ENCODE results near the gene LAMA2.
A peak's percentile ranks its signal among the peaks of the same experiment; 100 is the strongest.

Gene LAMA2

DNA sequence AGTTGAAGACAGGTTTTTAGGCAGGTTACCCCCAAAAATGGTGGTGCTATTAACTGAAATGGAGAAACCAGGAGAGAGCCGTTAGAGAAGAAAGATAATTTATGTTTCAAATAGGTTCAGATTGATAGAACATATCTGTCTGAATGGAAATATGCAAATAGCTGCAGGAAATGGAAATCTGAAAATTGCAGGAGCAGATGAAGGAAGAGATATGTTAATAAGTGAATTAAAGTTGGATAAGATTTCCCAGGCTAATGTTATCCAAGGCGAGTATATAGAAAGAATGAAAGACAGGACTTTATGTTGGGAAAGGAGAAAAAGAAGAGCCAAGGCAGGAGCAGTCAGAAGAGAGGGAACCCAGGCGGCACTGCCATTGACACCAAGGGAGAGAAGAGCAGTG, 461.4 kb downstream of the LAMA2 start:
- no peak for ATAC-seq
- DNase-seq, result no peak

DNA sequence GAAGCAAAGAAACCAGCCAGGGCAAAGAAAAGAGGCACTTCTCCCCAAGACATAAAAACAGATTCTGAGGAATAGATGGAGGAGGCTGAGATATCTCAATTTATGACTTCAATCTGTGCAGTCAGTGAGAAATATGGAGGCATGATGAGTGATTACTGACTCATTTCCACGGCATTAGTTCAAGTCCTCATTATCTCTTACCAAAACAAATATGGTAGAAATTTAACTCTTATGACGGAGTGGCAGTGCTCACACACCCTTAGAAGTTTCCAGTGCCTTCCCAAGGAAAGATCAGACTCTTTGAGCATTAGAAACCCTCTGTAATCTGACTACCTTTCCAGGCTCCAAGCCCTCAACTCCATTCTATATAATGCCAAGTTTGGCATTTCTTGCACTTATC, 463.0 kb downstream of the LAMA2 start:
- Mint-ChIP-seq H3K9me3 (no peaks in the 10 kb centered on the region), H3K4me1 (no peaks in the 10 kb centered on the region), H3K4me3 (no peak overlapping the region), H3K27ac (no peak overlapping the region), H3K27me3 (peaks cover 24% of the 10 kb centered on the region)
- ATAC-seq (no peak), DNase-seq (no peak)

More for the DNA sequence above, 461.4 kb downstream of the LAMA2 start:
- H3K4me1 Mint-ChIP-seq, result no peaks in the 10 kb centered on the region
- no peak overlapping the region for H3K27ac Mint-ChIP-seq
- H3K9me3 Mint-ChIP-seq, result no peaks in the 10 kb centered on the region
- H3K27me3 Mint-ChIP-seq, result peaks cover 35% of the 10 kb centered on the region
- H3K4me3 Mint-ChIP-seq, result no peak overlapping the region

DNA sequence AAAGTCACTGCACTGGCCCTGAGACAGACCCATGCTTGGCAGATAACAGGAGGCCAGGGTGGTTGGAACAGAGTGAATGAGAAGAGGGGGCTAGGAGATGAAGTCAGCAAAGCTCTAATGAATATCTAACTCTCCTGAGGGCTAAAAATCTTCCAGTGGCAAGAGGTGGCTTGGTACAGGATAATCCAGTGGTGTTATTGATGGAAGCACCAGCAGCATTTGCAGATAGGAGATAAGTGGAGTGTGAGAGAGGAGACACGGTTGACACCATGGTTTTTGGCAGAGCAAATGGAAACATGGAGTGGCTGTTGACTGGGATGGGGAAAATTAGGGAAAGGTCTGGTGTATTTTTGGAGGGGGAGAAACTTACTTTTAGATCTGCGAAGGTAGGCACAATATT, 464.0 kb downstream of the LAMA2 start:
- Mint-ChIP-seq H3K4me1 (no peaks in the 10 kb centered on the region), H3K4me3 (no peak overlapping the region), H3K27me3 (peaks cover 24% of the 10 kb centered on the region), H3K27ac (no peak overlapping the region), H3K9me3 (no peaks in the 10 kb centered on the region)
- ATAC-seq (no peak), DNase-seq (no peak)

DNA sequence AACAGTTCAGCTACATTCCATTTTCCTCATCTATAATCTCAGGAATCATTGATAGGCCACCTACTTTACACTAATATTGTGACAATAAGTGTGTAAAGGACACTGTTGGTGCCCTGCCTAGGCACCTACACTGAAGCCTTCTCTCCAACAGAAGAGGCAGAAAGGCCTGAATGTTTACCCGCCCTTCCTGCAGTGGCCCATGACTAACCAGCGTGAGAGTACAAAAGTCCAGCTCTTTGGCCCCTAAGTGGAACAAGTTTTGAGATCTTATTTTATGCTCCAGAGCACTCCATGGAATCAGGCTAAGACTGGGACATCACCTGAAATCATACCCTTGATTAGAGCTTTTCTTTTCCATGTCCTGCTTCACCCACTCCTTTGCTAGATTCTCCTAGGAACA, 467.3 kb downstream of the LAMA2 start:
- no peaks in the 10 kb centered on the region for H3K4me1 Mint-ChIP-seq
- H3K27me3 Mint-ChIP-seq, result peaks cover 24% of the 10 kb centered on the region

DNA sequence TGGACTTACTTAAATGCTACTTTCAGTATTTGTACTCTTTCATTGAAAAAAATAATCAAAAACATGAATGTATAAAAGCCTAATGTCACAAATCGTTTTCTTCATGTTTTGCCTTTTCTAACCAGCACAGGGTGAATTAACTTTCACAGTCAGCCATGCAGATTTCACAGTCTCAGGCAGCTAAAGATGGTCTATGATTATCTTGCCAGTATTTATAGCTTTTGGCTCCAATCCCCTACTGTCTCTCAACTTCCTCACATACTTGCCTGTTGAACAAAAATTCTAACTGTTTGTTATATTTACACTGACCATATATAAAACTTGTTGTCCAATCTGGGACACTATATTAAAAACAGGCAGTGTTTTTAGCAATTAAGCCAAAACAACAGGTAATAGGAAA, 468.9 kb downstream of the LAMA2 start:
- peaks cover 15% of the 10 kb centered on the region for H3K27me3 Mint-ChIP-seq

More for the DNA sequence above, 467.3 kb downstream of the LAMA2 start:
- H3K9me3 Mint-ChIP-seq, result no peaks in the 10 kb centered on the region
- no peak overlapping the region for H3K27ac Mint-ChIP-seq
- H3K4me3 Mint-ChIP-seq, result no peak overlapping the region
- DNase-seq, result no peak
- no peak for ATAC-seq

DNA sequence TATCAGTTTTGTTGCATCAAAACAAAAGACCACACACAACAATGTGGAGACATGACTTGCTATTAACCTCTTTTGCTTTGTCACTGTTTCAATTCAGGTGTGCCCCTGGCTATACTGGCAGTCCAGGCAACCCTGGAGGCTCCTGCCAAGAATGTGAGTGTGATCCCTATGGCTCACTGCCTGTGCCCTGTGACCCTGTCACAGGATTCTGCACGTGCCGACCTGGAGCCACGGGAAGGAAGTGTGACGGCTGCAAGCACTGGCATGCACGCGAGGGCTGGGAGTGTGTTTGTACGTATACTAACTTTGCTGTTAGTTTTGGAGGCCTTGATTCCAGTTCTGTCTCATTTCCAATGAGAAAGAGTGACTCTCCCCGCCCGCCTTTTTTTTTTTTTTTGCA, 470.1 kb downstream of the LAMA2 start:
- ATAC-seq (no peak), DNase-seq (no peak)
- H3K27me3 Mint-ChIP-seq, result peaks cover 8% of the 10 kb centered on the region

More for the DNA sequence above, 468.9 kb downstream of the LAMA2 start:
- Mint-ChIP-seq H3K9me3 (no peaks in the 10 kb centered on the region), H3K27ac (no peak overlapping the region), H3K4me1 (no peaks in the 10 kb centered on the region), H3K4me3 (no peak overlapping the region)
- DNase-seq, result no peak
- ATAC-seq, result no peak

DNA sequence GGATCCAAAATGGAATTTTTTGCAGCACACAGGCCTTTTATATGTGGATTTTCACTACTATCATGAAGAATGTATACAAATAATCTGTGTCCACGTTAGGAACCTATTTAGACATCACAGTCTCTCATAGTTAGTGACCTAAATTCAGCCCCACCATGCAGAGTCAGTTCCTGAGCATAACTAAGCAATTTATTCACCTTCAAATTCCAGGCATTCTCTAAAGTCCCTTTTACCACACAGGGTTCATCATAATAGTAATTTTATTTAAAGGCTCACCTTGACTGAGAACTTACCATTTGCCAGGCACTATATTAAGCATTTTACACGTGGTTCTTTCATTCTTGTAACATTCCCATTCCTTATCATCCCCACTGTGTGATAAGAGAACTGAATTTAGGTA, 473.2 kb downstream of the LAMA2 start:
- no peak for DNase-seq
- Mint-ChIP-seq H3K9me3 (no peaks in the 10 kb centered on the region), H3K27ac (no peak overlapping the region), H3K4me3 (no peak overlapping the region), H3K27me3 (peaks cover 8% of the 10 kb centered on the region), H3K4me1 (no peaks in the 10 kb centered on the region)
- no peak for ATAC-seq

More for the DNA sequence above, 470.1 kb downstream of the LAMA2 start:
- H3K27ac Mint-ChIP-seq, result no peak overlapping the region
- H3K4me3 Mint-ChIP-seq, result no peak overlapping the region
- H3K9me3 Mint-ChIP-seq, result no peaks in the 10 kb centered on the region
- H3K4me1 Mint-ChIP-seq, result no peaks in the 10 kb centered on the region

DNA sequence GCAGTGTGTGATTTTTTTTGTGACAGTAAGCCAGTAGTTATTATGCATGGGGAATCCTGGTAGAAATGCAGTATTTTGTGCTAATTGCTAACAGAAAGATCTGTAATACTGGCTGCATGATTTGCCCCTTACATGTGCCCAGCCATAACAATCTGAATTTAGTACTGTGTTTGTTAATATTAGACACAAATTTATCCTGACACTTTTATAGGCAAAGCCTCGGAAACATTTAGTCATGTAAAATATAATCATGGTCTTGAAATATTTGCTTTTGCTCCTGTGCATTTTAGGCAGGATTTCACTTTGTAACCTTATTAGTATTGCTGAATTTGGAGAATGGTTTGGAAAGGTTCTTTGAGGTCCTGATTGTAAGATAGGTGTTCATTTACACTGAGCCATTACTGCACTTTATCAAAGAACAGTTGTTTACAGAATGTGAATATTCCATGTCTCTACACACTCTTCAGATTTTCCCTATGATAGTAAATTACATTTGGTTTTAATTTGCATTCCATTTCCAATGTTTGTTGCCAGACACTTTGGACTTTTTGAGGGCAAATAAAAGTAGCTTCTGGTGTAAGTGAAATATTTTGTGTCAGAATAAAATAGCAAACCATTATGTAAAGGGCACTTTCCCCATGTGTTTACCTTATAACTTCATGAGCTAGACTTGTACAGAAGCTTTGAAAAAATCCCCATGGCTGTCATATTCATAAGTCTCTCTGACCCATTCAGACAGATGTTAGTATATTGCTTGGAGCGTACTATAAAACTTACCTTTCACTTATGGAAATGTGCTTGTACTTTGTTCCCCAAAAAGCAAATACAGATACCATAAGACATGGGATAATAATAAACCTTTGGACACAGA, 477.1 kb downstream of the LAMA2 start:
- no peak overlapping the region for H3K4me3 Mint-ChIP-seq
- H3K4me1 Mint-ChIP-seq, result no peaks in the 10 kb centered on the region
- no peaks in the 10 kb centered on the region for H3K9me3 Mint-ChIP-seq
- peaks cover 10% of the 10 kb centered on the region for H3K27me3 Mint-ChIP-seq
- ATAC-seq, result no peak
- H3K27ac Mint-ChIP-seq, result no peak overlapping the region
- DNase-seq, result no peak

DNA sequence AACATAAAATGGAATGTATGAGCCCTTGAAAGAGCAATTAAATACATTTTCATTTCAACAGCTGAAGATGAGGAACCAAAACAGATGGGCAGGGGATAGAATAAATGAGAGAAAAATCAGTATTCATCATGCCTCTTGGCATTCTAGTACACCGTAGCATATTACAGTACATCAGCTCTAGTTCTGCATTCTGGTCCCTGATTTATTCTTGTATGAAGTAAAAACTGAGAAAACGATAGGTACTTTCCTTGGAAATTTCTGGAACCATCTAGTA, 477.7 kb downstream of the LAMA2 start:
- DNase-seq (no peak), ATAC-seq (no peak)

DNA sequence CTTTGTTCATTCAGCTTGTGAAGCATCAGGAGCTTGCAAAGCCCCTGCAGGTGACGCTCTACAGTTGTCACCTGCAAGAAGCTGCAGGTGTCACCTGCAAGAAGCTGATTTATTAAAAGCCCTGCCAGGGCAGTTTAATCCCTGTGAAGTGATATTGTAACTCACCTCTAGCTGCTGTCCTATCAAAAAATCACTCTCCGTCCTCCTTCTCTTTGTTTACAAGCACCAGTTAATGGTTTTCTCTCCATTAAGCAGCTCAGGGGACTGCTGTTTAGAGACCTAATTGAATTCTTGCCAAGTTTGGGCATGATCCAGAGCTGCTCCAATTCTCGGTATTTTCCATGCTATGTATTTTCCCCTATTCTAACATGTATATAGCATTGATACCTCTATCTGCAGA, 481.1 kb downstream of the LAMA2 start:
- Mint-ChIP-seq H3K27ac (no peak overlapping the region), H3K4me1 (peaks cover 5% of the 10 kb centered on the region), H3K9me3 (no peaks in the 10 kb centered on the region), H3K27me3 (peaks cover 10% of the 10 kb centered on the region), H3K4me3 (no peak overlapping the region)
- ATAC-seq, result no peak
- no peak for DNase-seq

More for the DNA sequence above, 477.7 kb downstream of the LAMA2 start:
- H3K4me3 Mint-ChIP-seq, result no peak overlapping the region
- no peaks in the 10 kb centered on the region for H3K9me3 Mint-ChIP-seq
- peaks cover 10% of the 10 kb centered on the region for H3K27me3 Mint-ChIP-seq
- H3K27ac Mint-ChIP-seq, result no peak overlapping the region
- no peaks in the 10 kb centered on the region for H3K4me1 Mint-ChIP-seq

DNA sequence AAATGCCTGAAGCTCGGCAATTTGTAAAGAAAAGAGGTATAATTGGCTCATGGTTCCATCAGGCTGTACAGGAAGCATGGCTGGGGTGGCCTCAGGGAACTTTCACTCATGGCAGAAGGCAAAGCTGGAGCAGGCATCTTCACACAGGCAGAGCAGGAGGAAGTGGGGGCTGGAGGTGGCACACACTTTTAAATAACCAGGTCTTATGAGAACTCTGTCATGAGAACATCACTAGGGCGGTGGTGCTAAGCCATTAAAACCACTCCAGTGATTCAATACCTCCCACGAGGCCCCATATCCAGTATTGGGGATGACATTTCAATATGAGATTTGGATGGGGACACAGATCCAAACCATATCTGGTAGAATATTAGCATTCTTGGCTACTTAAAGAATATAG, 481.8 kb downstream of the LAMA2 start:
- no peak overlapping the region for H3K27ac Mint-ChIP-seq
- no peak overlapping the region for H3K4me3 Mint-ChIP-seq
- peaks cover 12% of the 10 kb centered on the region for H3K4me1 Mint-ChIP-seq
- ATAC-seq, result no peak
- H3K9me3 Mint-ChIP-seq, result no peaks in the 10 kb centered on the region
- H3K27me3 Mint-ChIP-seq, result peaks cover 10% of the 10 kb centered on the region
- no peak for DNase-seq

DNA sequence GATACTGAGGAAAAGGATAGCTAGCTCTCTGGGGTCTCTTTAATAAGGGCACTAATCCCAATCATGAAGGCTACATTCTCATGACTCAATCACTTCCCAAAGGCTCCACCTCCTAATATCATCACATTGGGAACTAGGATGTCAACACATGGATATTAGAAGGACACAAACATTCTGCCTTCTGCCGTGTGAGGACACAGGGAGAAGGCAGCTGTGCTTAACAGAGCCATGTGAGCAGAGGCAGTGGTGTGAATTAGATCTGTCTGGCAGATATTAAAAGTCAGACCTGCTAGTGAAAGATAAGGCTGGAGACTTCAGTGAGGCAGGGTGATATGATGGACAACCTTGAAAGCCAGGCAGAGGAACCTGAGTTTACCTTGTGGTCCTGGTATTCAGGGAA, 485.1 kb downstream of the LAMA2 start:
- ATAC-seq, result no peak
- H3K9me3 Mint-ChIP-seq, result no peaks in the 10 kb centered on the region
- no peak overlapping the region for H3K4me3 Mint-ChIP-seq
- H3K27ac Mint-ChIP-seq, result no peak overlapping the region
- DNase-seq, result no peak
- H3K4me1 Mint-ChIP-seq, result peaks cover 14% of the 10 kb centered on the region
- no peaks in the 10 kb centered on the region for H3K27me3 Mint-ChIP-seq

DNA sequence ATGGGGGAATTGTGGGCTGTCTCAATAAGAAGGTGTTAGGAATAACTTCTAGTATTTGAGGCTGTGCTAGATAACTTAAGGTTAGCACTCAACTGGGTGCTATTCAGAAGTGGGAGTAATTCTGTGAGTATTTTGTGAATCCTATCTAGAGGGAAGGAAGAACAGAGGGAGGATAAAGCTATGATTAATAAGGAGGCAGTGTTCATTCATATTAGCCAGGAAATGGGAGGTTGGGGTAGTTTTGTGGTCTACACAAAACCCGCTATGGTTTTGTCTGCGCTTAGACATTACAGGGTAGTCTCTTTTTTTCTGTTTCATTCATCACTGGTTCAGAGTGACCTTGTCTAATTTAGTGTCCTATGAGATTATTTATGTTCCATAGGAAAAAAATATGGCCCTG, 486.0 kb downstream of the LAMA2 start:
- peak in 1 of 2 donors; percentile 18 for DNase-seq
- H3K4me3 Mint-ChIP-seq, result no peak overlapping the region
- no peak overlapping the region for H3K27ac Mint-ChIP-seq
- peak; percentile 83 for ATAC-seq
- H3K27me3 Mint-ChIP-seq, result no peaks in the 10 kb centered on the region
- H3K4me1 Mint-ChIP-seq, result peaks cover 14% of the 10 kb centered on the region
- no peaks in the 10 kb centered on the region for H3K9me3 Mint-ChIP-seq

DNA sequence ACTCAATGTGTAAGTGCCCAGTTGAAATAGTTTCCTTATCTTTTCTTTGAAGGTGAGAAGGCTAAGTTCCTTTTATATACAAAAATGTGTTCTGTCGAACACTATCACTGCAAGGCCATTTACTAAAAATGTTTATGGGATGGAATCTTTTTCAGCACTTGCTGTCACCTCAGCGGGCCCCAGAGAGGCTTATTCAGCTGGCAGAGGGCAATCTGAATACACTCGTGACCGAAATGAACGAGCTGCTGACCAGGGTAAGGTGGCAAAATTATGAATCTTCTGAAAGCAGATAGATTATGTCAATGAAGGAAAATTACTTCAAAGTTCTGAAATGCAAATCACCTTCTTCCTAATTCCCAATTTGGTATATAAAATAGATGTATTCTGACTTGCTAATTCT, 486.8 kb downstream of the LAMA2 start:
- ATAC-seq, result no peak
- no peak for DNase-seq
- Mint-ChIP-seq H3K9me3 (no peaks in the 10 kb centered on the region), H3K4me3 (no peak overlapping the region), H3K27me3 (no peaks in the 10 kb centered on the region), H3K27ac (peak overlapping the region in 1 of 2 donors; percentile 15), H3K4me1 (peaks cover 14% of the 10 kb centered on the region)

DNA sequence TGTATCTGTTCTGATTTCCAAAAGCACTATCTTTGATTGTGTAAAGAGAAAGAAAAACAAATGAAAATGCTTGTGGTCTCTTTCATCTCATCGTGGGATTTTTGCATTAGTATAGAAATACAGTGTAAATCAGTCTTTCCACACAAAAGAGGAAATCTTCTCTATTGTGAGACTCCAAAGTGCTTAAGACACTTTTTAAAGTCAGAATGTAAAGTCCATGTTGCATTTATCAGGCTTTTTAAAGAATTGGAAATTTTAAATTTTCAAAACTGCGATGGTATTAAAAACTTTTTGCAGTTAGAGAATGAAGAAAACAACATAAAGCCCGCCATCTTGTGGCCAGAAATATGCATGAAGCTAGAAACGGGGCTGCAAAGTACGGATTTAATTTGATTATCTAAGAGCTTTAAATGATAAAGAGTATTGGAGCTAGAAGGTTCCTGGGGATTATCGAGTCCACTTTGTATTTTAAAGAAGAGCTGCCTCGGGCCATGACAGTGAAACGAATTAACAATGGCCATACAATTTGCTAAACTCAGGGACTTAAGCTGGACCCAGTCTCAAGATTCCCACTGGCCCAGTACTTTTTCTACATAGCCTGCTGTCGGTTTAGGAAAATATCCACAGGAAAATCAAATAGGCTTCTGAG, 487.5 kb downstream of the LAMA2 start:
- peak; percentile 17 to 18 for DNase-seq
- Mint-ChIP-seq H3K9me3 (no peaks in the 10 kb centered on the region), H3K27ac (no peak overlapping the region), H3K4me1 (peaks cover 14% of the 10 kb centered on the region), H3K27me3 (no peaks in the 10 kb centered on the region), H3K4me3 (peak overlapping the region; percentile 13 to 32)
- no peak for ATAC-seq

DNA sequence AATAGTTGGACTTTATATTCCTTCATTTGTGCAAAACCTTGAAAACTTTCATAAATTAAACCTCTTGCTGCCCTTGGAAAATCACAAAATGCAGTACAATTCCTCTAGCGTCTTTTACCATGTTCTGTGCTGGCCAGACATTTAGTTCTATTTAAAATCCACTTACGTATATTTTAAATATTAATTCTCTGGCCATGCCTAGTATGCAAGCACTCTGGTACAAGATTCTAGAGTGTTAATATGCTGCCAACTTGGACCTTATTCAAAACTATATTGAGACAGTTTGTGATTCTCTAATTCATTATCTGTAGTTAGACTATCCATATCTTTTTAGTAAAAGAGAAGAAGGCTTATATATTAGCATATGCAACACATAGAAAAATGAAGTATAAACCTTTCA, 498.9 kb downstream of the LAMA2 start:
- H3K9me3 Mint-ChIP-seq, result peaks cover 0 to 4% of the 10 kb centered on the region in 2 donors
- peaks cover 16% of the 10 kb centered on the region for H3K27me3 Mint-ChIP-seq

More for the DNA sequence above, 498.9 kb downstream of the LAMA2 start:
- no peak overlapping the region for H3K4me3 Mint-ChIP-seq
- H3K4me1 Mint-ChIP-seq, result no peaks in the 10 kb centered on the region
- no peak overlapping the region for H3K27ac Mint-ChIP-seq
- ATAC-seq, result no peak
- DNase-seq, result no peak
